ENCODE data around the gene PKDREJ.

GRCh38 chr22:46280999-46281623 is 18.0 kb upstream of the PKDREJ start:
- TF ChIP-seq, protein P1, sequence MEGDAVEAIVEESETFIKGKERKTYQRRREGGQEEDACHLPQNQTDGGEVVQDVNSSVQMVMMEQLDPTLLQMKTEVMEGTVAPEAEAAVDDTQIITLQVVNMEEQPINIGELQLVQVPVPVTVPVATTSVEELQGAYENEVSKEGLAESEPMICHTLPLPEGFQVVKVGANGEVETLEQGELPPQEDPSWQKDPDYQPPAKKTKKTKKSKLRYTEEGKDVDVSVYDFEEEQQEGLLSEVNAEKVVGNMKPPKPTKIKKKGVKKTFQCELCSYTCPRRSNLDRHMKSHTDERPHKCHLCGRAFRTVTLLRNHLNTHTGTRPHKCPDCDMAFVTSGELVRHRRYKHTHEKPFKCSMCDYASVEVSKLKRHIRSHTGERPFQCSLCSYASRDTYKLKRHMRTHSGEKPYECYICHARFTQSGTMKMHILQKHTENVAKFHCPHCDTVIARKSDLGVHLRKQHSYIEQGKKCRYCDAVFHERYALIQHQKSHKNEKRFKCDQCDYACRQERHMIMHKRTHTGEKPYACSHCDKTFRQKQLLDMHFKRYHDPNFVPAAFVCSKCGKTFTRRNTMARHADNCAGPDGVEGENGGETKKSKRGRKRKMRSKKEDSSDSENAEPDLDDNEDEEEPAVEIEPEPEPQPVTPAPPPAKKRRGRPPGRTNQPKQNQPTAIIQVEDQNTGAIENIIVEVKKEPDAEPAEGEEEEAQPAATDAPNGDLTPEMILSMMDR (IDR thresholded peaks at IDR 0.05): no peak
- TF ChIP-seq POLR2A (IDR thresholded peaks at IDR 0.05): no peak
